Endodermal cell (in vitro differentiated cells): ENCODE data around the gene KIF17. TPM values are rescaled to one million over a fixed set of nuclear protein-coding genes. Genes with fewer than 3 reads are reported as not detected.

Experiments
- DNase-seq: peaks from one replicate; pipeline ENCODE4 v3.0.0-alpha.2; 2017
- H3K27ac ChIP-seq: 2 replicates; pipeline ENCODE4 v1.5.1; 2013; ENCODE audit warnings: mild to moderate bottlenecking, low read depth, low read length, moderate library complexity
- H3K27me3 ChIP-seq: 2 replicates; pipeline ENCODE4 v1.6.1; 2013; ENCODE audit warnings: mild to moderate bottlenecking, low read length, moderate library complexity; ENCODE audit not compliant: insufficient read depth, control insufficient read depth, poor library complexity, severe bottlenecking
- H3K36me3 ChIP-seq: 2 replicates; pipeline ENCODE4 v1.7.0; 2013; ENCODE audit warnings: mild to moderate bottlenecking, low read length, moderate library complexity; ENCODE audit not compliant: control insufficient read depth, insufficient read depth
- H3K4me1 ChIP-seq: one replicate; pipeline ENCODE4 v1.7.0; 2013; ENCODE audit warnings: low read length; ENCODE audit not compliant: control insufficient read depth, insufficient read depth
- H3K4me3 ChIP-seq: 2 replicates; pipeline ENCODE4 v1.5.1; 2013; ENCODE audit warnings: mild to moderate bottlenecking, low read length, moderate library complexity
- H3K9ac ChIP-seq: 2 replicates; pipeline ENCODE4 v1.6.1; 2013; ENCODE audit warnings: mild to moderate bottlenecking, low read length, moderate library complexity; ENCODE audit not compliant: poor library complexity, severe bottlenecking; ENCODE audit errors: extremely low read depth
- H3K9me3 ChIP-seq: 2 replicates; pipeline ENCODE4 v1.6.1; 2013; ENCODE audit warnings: mild to moderate bottlenecking, low read length, moderate library complexity; ENCODE audit not compliant: control insufficient read depth
- H3K27ac Mint-ChIP-seq: 2 replicates; pipeline ENCODE4 v1.8.0; 2020; ENCODE audit warnings: mixed read lengths
- H3K27me3 Mint-ChIP-seq: 2 replicates; pipeline ENCODE4 v1.8.0; 2021; ENCODE audit warnings: mild to moderate bottlenecking, mixed read lengths; ENCODE audit not compliant: insufficient read depth
- H3K36me3 Mint-ChIP-seq: 2 replicates; pipeline ENCODE4 v1.8.0; 2020; ENCODE audit warnings: low read depth, mixed read lengths
- H3K4me1 Mint-ChIP-seq: 2 replicates; pipeline ENCODE4 v1.8.0; 2020; ENCODE audit warnings: mixed read lengths
- H3K4me3 Mint-ChIP-seq: 2 replicates; pipeline ENCODE4 v1.8.0; 2020; ENCODE audit warnings: mild to moderate bottlenecking, moderate library complexity, mixed read lengths
- H3K9me3 Mint-ChIP-seq: 2 replicates; pipeline ENCODE4 v1.8.0; 2020; ENCODE audit warnings: mild to moderate bottlenecking, mixed read lengths
- WGBS, 2 experiments: methylation state at CpG; one replicate each; pipeline versions ENCODE4 v1.1.5 to v1.1.7; 2013; ENCODE audit warnings: missing lambda C conversion rate in 2 of 2, mixed read lengths in 1 of 2; ENCODE audit not compliant: insufficient coverage in 1 of 2, insufficient read length in 1 of 2; 5-methylcytosine and 5-hydroxymethylcytosine counted together
- total RNA-seq, 2 donors: library from RNA; stranded (reverse); fragmentation: NEBNext Ultra II Directional in 1 of 2; extraction: Animal tissue kit (Norgen Biotek cat#: 25700) in 1 of 2; gene quantifications; 2 replicates in 1 of 2; 3 replicates in 1 of 2; pipeline ENCODE4 v1.2.1, GENCODE V29; 2021
- TF ChIP-seq, protein P1 (sequence below): fragments of 200-600 bp; sonication (generic); conservative IDR thresholded peaks from 2 replicates; pipeline ENCODE4 v1.5.0; 2021; ENCODE audit warnings: antibody characterized with exemption, mild to moderate bottlenecking

KIF17 gene
- total RNA-seq, 2 donors from 2014 or later = 4.2 to 8.0 TPM

DNA sequence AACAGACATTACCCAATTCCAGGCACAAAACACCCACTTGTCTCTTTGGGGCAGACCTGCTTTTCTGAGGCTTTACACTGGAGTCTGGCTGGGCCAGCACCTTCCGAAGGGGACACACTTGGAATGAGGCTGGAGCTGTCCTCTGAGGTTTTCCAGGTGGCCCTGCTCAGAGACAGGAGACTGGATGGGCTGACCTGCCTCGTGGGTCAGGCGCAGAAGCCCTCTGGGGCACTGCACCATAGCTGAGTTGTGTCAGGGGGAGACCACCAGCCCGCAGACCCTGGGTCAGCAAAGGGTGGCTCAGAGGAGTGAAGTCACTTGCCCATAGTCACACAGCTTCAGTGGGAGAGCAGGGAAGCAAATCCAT, 12.9 kb upstream of the KIF17 start:
- H3K27me3 ChIP-seq = peaks cover 47% of the 10 kb centered on the region
- H3K4me1 ChIP-seq = peaks cover 3% of the 10 kb centered on the region
- Mint-ChIP-seq H3K4me3 (peak overlapping the region; percentile 64), H3K4me1 (peaks cover 8% of the 10 kb centered on the region), H3K9me3 (no peaks in the 10 kb centered on the region), H3K27ac (no peak overlapping the region), H3K36me3 (peaks cover 2% of the 10 kb centered on the region), H3K27me3 (peaks cover 65% of the 10 kb centered on the region)
- peak; percentile 62 for DNase-seq
- no peak overlapping the region for H3K4me3 ChIP-seq
- peaks cover under 1% of the 10 kb centered on the region for H3K36me3 ChIP-seq
- 87 to 92% methylated on average over 4 of the region's 4 CpGs for WGBS, 2 experiments
- H3K9ac ChIP-seq = no peak overlapping the region
- H3K27ac ChIP-seq = no peak overlapping the region
- H3K9me3 ChIP-seq = no peaks in the 10 kb centered on the region
- TF ChIP-seq, protein P1, sequence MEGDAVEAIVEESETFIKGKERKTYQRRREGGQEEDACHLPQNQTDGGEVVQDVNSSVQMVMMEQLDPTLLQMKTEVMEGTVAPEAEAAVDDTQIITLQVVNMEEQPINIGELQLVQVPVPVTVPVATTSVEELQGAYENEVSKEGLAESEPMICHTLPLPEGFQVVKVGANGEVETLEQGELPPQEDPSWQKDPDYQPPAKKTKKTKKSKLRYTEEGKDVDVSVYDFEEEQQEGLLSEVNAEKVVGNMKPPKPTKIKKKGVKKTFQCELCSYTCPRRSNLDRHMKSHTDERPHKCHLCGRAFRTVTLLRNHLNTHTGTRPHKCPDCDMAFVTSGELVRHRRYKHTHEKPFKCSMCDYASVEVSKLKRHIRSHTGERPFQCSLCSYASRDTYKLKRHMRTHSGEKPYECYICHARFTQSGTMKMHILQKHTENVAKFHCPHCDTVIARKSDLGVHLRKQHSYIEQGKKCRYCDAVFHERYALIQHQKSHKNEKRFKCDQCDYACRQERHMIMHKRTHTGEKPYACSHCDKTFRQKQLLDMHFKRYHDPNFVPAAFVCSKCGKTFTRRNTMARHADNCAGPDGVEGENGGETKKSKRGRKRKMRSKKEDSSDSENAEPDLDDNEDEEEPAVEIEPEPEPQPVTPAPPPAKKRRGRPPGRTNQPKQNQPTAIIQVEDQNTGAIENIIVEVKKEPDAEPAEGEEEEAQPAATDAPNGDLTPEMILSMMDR = no peak

DNA sequence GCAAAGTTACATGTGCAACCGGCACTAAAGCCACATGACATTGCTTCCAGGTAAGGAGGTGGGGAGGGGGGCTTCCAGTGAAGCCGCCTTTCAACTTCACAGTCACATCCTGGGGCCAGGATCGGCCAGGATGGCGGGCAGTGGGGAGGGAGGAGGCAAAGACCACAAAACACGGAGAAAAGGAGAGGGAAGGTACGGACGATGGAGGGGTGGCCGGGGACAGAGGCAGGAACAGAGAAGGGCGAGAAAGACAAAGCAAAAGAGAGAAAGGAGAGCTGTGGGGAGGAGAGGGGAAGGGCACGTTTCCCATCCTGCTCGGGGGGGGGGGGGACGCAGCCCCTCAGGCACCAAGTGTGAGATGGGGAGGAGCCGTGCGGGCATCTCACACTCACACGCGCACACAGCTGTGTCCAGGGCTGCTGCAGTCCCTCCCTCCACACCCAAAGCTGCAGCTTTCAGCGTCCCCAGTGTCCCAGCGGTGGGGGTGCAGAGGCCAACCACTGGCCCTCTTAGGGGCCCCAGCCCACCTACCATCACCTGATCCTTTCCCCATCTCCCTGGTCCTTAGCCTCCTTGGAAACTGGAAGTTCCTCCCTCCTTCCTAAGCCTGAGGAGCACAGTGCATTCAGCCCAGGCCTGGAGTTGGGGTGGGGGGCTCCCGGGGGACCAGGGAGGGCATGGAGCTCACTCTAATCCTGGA, 12.3 kb upstream of the KIF17 start:
- 46 to 72% methylated on average over 12 to 19 of the region's 19 CpGs for WGBS, 2 experiments
- Histone ChIP-seq H3K9me3 (no peaks in the 10 kb centered on the region), H3K27me3 (peaks cover 47% of the 10 kb centered on the region), H3K9ac (no peak overlapping the region), H3K4me3 (no peak overlapping the region), H3K4me1 (peaks cover 3% of the 10 kb centered on the region), H3K36me3 (no peaks in the 10 kb centered on the region), H3K27ac (no peak overlapping the region)
- H3K4me3 Mint-ChIP-seq = peak overlapping the region; percentile 64
- no peaks in the 10 kb centered on the region for H3K9me3 Mint-ChIP-seq
- peaks cover 63% of the 10 kb centered on the region for H3K27me3 Mint-ChIP-seq
- TF ChIP-seq, protein P1 = no peak
- DNase-seq = peak; percentile 52
- H3K27ac Mint-ChIP-seq = no peak overlapping the region
- H3K36me3 Mint-ChIP-seq = no peaks in the 10 kb centered on the region
- peaks cover 8% of the 10 kb centered on the region for H3K4me1 Mint-ChIP-seq

DNA sequence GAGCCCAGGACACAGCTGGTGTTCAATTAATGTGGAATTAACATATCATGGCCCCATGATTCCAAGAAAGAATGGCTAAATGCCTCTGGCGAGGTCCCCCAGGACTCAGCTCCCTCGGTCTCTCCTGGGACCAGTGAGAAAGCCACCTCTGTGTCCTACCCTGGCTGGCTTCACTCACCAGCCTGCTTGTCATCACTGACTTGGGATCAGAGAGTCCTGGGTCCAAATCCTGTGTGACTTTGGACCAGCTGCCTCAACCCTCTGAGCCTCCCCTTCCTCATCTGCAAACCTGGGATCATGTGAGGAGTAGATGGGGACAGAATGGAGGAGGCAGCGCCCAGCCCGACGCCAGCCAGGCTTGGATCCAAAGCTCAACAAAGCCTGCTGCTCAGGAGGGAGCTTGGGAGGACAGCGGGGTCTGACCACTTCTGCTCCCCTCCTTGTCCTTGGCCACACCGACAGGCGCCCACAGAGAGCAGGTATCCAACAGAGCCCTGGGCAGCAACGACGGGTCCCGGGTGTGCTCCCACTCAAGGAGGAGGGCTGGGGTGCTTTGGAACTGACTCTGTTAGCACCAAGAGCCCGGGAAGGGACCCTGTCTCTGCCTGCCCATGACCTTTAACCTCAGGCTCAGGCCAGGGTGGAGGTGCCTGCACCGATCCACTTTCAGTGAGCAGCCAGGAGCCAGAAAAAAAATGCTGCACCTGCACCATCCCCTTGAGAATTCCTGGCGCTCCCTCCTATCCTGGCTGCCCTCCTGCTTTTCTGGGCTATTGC, 11.5 kb upstream of the KIF17 start:
- H3K9me3 ChIP-seq = no peaks in the 10 kb centered on the region
- H3K4me3 Mint-ChIP-seq = no peak overlapping the region
- no peak overlapping the region for H3K27ac ChIP-seq
- no peaks in the 10 kb centered on the region for H3K36me3 ChIP-seq
- no peaks in the 10 kb centered on the region for H3K36me3 Mint-ChIP-seq
- H3K4me3 ChIP-seq = no peak overlapping the region
- H3K4me1 ChIP-seq = peaks cover 3% of the 10 kb centered on the region
- no peak overlapping the region for H3K27ac Mint-ChIP-seq
- H3K27me3 Mint-ChIP-seq = peaks cover 57% of the 10 kb centered on the region
- peaks cover 8% of the 10 kb centered on the region for H3K4me1 Mint-ChIP-seq
- 83 to 95% methylated on average over 10 to 14 of the region's 14 CpGs for WGBS, 2 experiments
- peak; percentile 51 for DNase-seq
- peaks cover 47% of the 10 kb centered on the region for H3K27me3 ChIP-seq
- TF ChIP-seq, protein P1 = no peak
- no peak overlapping the region for H3K9ac ChIP-seq
- no peaks in the 10 kb centered on the region for H3K9me3 Mint-ChIP-seq
